ENCODE results near the gene FBN1.

DNA sequence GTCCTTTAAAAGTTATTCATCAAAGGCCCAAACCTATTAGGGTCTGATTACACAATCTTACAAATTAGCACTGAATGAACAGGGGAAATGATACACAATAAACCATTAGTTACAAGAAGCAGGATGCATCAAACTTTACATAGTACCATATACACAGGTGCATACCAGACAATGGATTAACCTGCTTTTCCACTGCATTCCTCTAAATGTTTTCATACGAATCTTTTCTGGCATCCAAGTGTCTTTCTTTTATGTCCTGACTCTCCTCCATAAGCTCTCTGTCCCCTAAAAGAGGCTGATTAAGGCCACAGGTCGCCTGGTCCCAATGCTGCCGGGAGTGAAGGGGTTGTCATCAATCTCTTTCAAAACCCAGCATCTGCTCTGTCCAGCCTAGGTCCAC lies 11.4 kb downstream of the FBN1 start:
- no peak for TF ChIP-seq CTCF (IDR thresholded peaks at IDR 0.05; ENCODE audit: low read depth, low read length)
- no peak for TF ChIP-seq EZH2phosphoT487 (IDR thresholded peaks at IDR 0.05; ENCODE audit: low read depth)
